Measurements from ENCODE around the gene SVBP.

SVBP gene

DNA sequence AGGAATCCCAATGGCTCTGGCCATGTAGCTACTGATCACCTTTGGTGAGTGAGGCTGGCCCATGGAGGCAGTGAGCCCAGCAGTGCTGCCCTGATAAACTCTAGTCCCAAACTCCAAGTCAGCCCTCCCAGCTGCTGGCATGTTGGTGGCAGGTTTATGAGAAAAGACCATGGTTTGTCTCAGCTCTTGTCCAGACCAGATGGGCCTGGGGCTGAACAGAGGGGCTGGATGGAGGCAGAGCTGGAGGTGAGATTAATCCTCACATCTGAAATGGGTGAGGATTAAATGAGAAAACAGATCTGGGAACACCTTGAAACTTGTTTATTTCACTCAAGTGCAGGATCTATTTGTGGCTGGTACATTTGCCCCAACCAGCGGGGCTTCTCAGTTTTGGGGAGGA is 29.2 kb downstream of the SVBP start:
- no peak for FAIRE-seq
- DNase-seq (ENCODE audit: insufficient read length, low spot score) = no peak
- TF ChIP-seq SPI1 (IDR thresholded peaks at IDR 0.05; ENCODE audit: low read depth, low read length) = no peak
- no peak for TF ChIP-seq POU2F2 (IDR thresholded peaks at IDR 0.05; ENCODE audit: low read depth, low read length)
- TF ChIP-seq TAF1 (IDR thresholded peaks at IDR 0.05; ENCODE audit: low read depth, low read length) = no peak
- no peak for TF ChIP-seq POLR2A (IDR thresholded peaks at IDR 0.05; ENCODE audit: low read depth, low read length)
- no peak for TF ChIP-seq PAX5 (IDR thresholded peaks at IDR 0.05; ENCODE audit: insufficient read depth, low read length, severe bottlenecking)
- TF ChIP-seq POLR2AphosphoS5 (IDR thresholded peaks at IDR 0.05; ENCODE audit: low read depth, low read length) = no peak

DNA sequence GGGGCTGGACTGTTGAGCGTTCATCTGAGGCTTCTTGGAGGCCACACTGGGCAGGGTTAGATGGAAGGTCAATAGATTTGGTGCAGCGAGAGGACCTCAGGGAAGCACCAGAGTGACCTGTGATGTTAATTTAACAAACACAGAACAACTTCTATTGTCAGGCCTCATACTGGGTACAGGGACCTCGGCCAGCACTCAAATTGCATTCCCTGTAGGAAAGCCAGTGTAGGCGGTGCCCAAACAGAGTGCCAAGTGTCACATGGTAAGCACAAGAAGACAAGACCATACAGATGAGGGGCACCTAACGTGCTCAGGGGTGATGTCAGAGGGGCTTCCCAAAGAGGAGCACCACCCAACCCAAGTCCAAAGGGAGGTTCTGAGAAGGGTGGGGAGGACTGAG is 31.1 kb downstream of the SVBP start:
- peak; percentile 48 for FAIRE-seq
- TF ChIP-seq POU2F2 (IDR thresholded peaks at IDR 0.05; ENCODE audit: low read depth, low read length) = no peak
- DNase-seq (ENCODE audit: insufficient read length, low spot score) = no peak

DNA sequence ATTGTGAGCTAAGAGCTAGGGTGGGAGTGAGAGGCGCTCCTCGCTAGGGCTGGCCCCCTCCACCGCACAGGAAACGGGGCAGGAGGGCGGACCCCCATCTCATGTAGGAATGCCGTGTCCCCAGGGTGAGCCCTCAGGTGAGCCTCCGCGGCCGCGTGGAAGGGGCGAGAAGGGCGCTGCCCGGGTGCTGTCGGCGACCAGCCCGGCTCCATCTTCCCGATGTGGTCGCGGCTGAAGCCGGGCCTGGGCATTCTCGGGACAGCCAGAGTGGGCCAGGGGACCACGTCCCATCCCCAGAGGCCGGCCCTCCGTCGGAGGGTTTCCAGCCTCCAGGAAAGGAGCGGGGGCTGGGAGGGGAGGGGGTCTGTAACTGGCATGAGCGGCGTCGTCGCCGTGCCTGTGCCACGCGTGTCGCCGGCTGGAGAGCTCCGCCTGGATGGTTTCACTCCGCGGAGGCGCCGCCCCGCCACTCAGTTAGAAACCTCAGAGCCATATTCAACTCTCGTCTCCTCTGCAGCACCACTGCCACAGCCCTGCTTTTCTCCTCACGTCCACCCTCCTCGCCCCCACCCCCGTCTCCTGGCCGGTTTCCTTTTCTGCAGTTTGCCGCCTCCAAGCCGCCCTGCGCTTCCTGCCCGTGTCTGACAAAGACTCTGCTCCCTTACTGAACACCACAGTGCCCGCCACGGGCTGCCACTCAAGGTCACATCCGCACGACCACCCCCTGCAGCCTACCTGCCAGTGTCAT is 32.1 kb downstream of the SVBP start, which contains the start of gene TMEM269:
TMEM269 (plus strand) TSS at position 46 of the 748 bp plus-strand sequence. CDS start 4,903 bp downstream, outside the sequence.
- FAIRE-seq = peak; percentile 28
- TF ChIP-seq PAX5 (IDR thresholded peaks at IDR 0.05; ENCODE audit: insufficient read depth, low read length, severe bottlenecking) = no peak
- TF ChIP-seq POLR2AphosphoS5 (IDR thresholded peaks at IDR 0.05; ENCODE audit: low read depth, low read length) = no peak
- DNase-seq (ENCODE audit: insufficient read length, low spot score) = peak; percentile 46

DNA sequence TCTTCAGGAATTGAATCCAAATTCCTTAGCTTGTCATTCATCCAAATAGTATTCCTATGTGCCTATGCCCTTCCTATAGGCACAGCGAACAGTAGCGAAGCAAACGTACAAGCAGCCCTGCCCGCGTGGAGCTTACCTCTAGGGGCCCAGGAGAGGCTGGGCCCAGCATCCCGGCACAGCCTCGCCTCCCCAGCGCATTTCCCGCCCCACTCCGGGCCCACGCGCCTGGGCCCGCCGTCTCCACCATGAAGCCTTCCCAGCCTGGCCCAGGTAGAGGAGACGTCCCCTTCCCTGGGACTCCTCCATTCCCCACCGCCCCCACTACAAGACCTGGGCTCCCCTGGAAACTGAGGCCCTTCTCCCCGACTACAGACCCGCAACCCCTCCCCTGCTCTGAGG is 32.7 kb downstream of the SVBP start:
- TF ChIP-seq POU2F2 (IDR thresholded peaks at IDR 0.05; ENCODE audit: low read depth, low read length) = no peak
- TF ChIP-seq POLR2AphosphoS5 (IDR thresholded peaks at IDR 0.05; ENCODE audit: low read depth, low read length) = no peak
- no peak for TF ChIP-seq SPI1 (IDR thresholded peaks at IDR 0.05; ENCODE audit: low read depth, low read length)
- TF ChIP-seq PAX5 (IDR thresholded peaks at IDR 0.05; ENCODE audit: insufficient read depth, low read length, severe bottlenecking) = no peak
- TF ChIP-seq TAF1 (IDR thresholded peaks at IDR 0.05; ENCODE audit: low read depth, low read length) = no peak
- TF ChIP-seq POLR2A (IDR thresholded peaks at IDR 0.05; ENCODE audit: low read depth, low read length) = no peak
- FAIRE-seq (no peak), DNase-seq (ENCODE audit: insufficient read length, low spot score) (no peak)

DNA sequence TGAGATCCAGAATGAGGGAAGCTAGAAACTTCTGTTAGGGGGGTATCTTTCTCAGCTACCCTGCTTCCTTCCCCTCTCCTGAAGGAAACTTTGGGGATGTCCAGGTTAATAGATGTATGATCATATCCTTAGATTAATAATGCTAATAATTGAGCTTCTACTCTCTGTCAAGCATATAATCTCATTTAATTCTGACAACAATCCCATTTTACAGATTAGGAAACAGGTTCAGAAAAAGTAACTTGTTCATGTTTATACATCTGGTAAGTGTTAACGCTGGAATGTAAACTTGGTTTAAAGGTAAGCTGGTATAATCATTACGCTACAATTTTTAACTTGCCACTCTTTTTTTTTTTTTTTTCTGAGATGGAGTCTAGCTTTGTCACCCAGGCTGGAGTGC is 34.1 kb downstream of the SVBP start:
- FAIRE-seq = no peak
- no peak for DNase-seq (ENCODE audit: insufficient read length, low spot score)
- TF ChIP-seq SPI1 (IDR thresholded peaks at IDR 0.05; ENCODE audit: low read depth, low read length) (no peak), TAF1 (IDR thresholded peaks at IDR 0.05; ENCODE audit: low read depth, low read length) (no peak), POLR2AphosphoS5 (IDR thresholded peaks at IDR 0.05; ENCODE audit: low read depth, low read length) (no peak), POLR2A (IDR thresholded peaks at IDR 0.05; ENCODE audit: low read depth, low read length) (no peak), POU2F2 (IDR thresholded peaks at IDR 0.05; ENCODE audit: low read depth, low read length) (no peak), PAX5 (IDR thresholded peaks at IDR 0.05; ENCODE audit: insufficient read depth, low read length, severe bottlenecking) (no peak)

DNA sequence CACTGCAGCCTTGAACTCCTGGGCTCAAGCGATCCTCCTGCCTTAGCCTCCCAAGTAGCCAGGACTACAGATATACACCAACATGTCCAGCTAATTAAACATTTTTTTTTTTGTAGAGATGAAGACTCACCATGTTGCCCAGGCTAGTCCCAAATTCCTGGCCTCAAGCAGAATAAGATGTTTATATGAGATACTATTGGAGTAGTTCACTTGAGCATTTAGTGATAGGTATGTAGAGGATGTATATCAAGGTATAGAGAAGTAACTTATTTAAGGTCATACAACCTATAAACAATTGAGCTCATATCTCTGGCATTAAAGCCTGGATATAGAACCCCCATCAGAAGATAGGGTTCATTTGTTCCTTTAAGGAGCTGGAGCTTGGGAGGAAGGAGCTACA is 37.0 kb downstream of the SVBP start:
- FAIRE-seq = no peak
- no peak for TF ChIP-seq SPI1 (IDR thresholded peaks at IDR 0.05; ENCODE audit: low read depth, low read length)
- no peak for TF ChIP-seq TAF1 (IDR thresholded peaks at IDR 0.05; ENCODE audit: low read depth, low read length)
- no peak for TF ChIP-seq PAX5 (IDR thresholded peaks at IDR 0.05; ENCODE audit: insufficient read depth, low read length, severe bottlenecking)
- no peak for TF ChIP-seq POLR2AphosphoS5 (IDR thresholded peaks at IDR 0.05; ENCODE audit: low read depth, low read length)
- TF ChIP-seq POLR2A (IDR thresholded peaks at IDR 0.05; ENCODE audit: low read depth, low read length) = no peak
- TF ChIP-seq POU2F2 (IDR thresholded peaks at IDR 0.05; ENCODE audit: low read depth, low read length) = no peak
- no peak for DNase-seq (ENCODE audit: insufficient read length, low spot score)

DNA sequence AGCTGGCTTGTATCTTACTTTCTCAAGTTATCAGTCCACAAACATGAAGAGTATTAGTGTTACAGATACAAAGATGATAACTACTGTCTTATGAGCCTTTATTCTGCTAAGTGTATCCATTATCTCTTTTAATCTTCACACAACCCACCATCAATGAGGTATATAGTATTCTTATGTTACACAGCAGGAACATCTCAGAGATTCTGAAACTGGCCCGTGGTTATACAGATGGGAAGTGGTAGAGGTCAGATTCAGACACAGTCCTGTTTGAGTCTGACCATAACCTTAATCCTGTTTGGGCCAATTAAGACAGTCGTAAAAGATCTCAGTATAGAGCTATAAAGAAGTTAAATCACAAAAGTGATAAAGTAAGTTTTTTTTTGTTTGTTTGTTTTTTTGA is 37.5 kb downstream of the SVBP start:
- DNase-seq (ENCODE audit: insufficient read length, low spot score) = no peak
- FAIRE-seq = no peak
- TF ChIP-seq SPI1 (IDR thresholded peaks at IDR 0.05; ENCODE audit: low read depth, low read length) = peak; percentile 60
- TF ChIP-seq TAF1 (IDR thresholded peaks at IDR 0.05; ENCODE audit: low read depth, low read length) = no peak
- no peak for TF ChIP-seq POLR2A (IDR thresholded peaks at IDR 0.05; ENCODE audit: low read depth, low read length)
- no peak for TF ChIP-seq PAX5 (IDR thresholded peaks at IDR 0.05; ENCODE audit: insufficient read depth, low read length, severe bottlenecking)

DNA sequence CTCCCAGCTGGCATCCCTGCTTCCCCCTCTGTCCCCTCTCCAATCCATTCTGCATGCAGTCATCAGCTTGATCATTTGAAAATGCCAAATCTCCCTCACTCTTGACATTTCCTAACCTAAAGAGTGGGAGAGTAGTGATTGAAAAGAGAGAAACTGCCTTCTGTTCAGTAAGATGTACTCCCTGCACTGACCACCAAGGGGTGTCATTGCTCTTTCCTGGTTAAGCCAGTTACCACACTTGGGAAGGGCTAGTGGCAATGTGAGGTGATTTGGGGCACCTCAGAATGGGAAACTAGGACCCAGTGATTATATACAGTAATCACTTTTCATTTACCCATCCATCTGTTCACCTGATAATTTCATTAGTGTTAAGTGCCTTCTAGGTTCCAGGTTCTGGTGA is 39.3 kb downstream of the SVBP start:
- FAIRE-seq (peak; percentile 63), DNase-seq (ENCODE audit: insufficient read length, low spot score) (no peak)
- TF ChIP-seq POU2F2 (IDR thresholded peaks at IDR 0.05; ENCODE audit: low read depth, low read length) (no peak), POLR2AphosphoS5 (IDR thresholded peaks at IDR 0.05; ENCODE audit: low read depth, low read length) (no peak), PAX5 (IDR thresholded peaks at IDR 0.05; ENCODE audit: insufficient read depth, low read length, severe bottlenecking) (no peak), POLR2A (IDR thresholded peaks at IDR 0.05; ENCODE audit: low read depth, low read length) (no peak), TAF1 (IDR thresholded peaks at IDR 0.05; ENCODE audit: low read depth, low read length) (no peak), SPI1 (IDR thresholded peaks at IDR 0.05; ENCODE audit: low read depth, low read length) (no peak)

DNA sequence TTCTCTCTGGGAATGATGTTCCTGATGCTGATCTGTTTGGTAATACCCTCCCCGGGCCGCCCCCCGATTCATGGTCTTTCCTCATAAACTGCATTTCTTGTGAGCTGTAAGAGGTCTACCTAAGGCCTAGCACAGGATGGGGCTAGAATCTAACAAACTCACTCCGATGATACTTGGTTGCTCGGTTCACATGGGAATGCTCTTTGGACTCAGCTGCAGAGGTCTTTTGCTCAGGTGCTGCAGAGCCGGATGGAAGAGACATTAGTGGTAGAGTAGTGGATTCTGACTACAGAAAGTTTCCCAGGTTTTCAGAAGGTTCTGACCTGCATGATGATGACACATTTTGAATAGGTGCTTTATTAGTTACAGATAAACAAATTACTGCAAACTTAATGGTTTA is 40.7 kb downstream of the SVBP start:
- DNase-seq (ENCODE audit: insufficient read length, low spot score) (no peak), FAIRE-seq (no peak)
- TF ChIP-seq SPI1 (IDR thresholded peaks at IDR 0.05; ENCODE audit: low read depth, low read length) = no peak
- TF ChIP-seq POU2F2 (IDR thresholded peaks at IDR 0.05; ENCODE audit: low read depth, low read length) = no peak
- TF ChIP-seq POLR2AphosphoS5 (IDR thresholded peaks at IDR 0.05; ENCODE audit: low read depth, low read length) = no peak
- TF ChIP-seq PAX5 (IDR thresholded peaks at IDR 0.05; ENCODE audit: insufficient read depth, low read length, severe bottlenecking) = no peak
- TF ChIP-seq TAF1 (IDR thresholded peaks at IDR 0.05; ENCODE audit: low read depth, low read length) = no peak
- TF ChIP-seq POLR2A (IDR thresholded peaks at IDR 0.05; ENCODE audit: low read depth, low read length) = no peak

DNA sequence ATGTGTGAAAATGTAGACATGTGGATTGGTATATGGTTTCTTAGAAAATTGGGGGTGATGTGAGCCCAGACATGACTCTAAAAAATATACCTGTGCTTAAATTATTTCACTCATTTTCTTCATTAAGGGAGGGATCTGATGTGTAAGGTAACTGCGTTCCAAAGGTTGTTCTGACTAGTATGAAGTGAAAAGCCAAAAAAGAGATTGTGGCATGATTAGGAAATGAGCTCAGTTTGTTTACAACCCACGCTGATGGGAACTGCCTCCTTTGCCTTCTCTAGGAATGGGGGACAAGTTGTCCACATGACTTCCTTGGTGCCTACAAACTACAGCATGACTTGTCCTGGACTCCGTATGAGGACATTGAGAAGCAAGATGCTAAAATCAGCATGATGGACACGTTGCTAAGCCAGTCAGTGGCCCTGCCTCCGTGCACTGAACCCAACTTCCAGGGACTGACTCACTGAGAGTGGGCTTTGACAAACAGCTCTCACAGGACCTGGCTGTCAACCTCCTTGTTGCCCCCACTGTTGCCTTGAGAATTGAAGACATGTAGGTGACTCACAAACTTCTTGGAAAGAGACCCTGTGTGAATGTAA is 42.2 kb downstream of the SVBP start:
- TF ChIP-seq TAF1 (IDR thresholded peaks at IDR 0.05; ENCODE audit: low read depth, low read length) = no peak
- no peak for TF ChIP-seq SPI1 (IDR thresholded peaks at IDR 0.05; ENCODE audit: low read depth, low read length)
- TF ChIP-seq POLR2AphosphoS5 (IDR thresholded peaks at IDR 0.05; ENCODE audit: low read depth, low read length) = no peak
- no peak for TF ChIP-seq POLR2A (IDR thresholded peaks at IDR 0.05; ENCODE audit: low read depth, low read length)
- no peak for TF ChIP-seq POU2F2 (IDR thresholded peaks at IDR 0.05; ENCODE audit: low read depth, low read length)
- no peak for TF ChIP-seq PAX5 (IDR thresholded peaks at IDR 0.05; ENCODE audit: insufficient read depth, low read length, severe bottlenecking)
- FAIRE-seq = no peak
- no peak for DNase-seq (ENCODE audit: insufficient read length, low spot score)

All from GM12891 (cell line).